ENCODE measurements around the gene PPP6R3.

GRCh38 chr11:68459886-68460740 lies 439 bp upstream of the PPP6R3 start:
- TF ChIP-seq CTCF (IDR thresholded peaks at IDR 0.05; ENCODE audit: low read length) (no peak), EZH2 (IDR thresholded peaks at IDR 0.05; ENCODE audit: borderline replicate concordance, low read length) (no peak)

Measured in OCI-LY1 (cell line).